Stimulated activated naive CD4-positive, alpha-beta T cell (primary cell): ENCODE data around the gene KRTAP12-3.
"Not testable (repeated sequence)": the region's sequence is repeated elsewhere in the genome, so short reads cannot be mapped to it uniquely, and the experiment has no call there.

Experiments used
- DNase-seq, 6 experiments: peaks; one replicate each; lab custom pipeline; 2025; lab: John Stamatoyannopoulos, UW

The KRTAP12-3 gene

DNA sequence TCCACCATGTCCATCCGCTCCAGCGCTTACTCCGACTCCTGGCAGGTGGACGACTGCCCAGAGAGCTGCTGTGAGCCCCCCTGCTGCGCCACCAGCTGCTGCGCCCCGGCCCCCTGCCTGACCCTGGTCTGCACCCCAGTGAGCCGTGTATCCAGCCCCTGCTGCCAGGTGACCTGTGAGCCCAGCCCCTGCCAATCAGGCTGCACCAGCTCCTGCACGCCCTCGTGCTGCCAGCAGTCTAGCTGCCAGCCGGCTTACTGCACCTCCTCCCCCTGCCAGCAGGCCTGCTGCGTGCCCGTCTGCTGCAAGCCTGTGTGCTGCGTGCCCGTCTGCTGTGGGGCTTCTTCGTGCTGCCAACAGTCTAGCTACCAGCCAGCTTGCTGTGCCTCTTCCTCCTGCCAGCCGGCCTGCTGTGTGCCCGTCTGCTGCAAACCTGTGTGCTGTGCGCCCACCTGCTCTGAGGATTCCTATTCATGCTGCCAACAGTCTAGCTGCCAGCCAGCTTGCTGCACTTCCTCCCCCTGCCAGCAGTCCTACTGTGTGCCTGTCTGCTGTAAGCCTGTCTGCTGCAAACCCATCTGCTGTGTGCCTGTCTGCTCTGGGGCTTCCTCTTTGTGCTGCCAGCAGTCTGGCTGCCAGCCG, 30.4 kb upstream of the KRTAP12-3 start:
- not testable (repeated sequence) for DNase-seq

DNA sequence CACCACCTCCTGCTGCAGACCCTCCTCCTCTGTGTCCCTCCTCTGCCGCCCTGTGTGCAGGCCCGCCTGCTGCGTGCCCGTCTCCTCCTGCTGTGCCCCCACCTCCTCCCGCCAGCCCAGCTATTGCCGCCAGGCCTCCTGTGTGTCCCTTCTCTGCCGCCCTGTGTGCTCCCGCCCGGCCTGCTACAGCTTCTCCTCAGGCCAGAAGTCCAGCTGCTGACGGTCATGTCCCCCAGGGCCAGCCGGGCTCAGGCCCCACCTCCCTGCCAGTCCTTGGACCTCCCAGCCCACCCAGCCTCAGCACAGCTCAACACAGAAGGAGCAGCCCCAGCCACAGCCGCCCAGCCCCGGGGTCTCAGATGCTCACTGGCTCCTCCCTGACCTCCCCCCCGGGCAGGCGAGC, 29.9 kb upstream of the KRTAP12-3 start:
- not testable (repeated sequence) for DNase-seq

DNA sequence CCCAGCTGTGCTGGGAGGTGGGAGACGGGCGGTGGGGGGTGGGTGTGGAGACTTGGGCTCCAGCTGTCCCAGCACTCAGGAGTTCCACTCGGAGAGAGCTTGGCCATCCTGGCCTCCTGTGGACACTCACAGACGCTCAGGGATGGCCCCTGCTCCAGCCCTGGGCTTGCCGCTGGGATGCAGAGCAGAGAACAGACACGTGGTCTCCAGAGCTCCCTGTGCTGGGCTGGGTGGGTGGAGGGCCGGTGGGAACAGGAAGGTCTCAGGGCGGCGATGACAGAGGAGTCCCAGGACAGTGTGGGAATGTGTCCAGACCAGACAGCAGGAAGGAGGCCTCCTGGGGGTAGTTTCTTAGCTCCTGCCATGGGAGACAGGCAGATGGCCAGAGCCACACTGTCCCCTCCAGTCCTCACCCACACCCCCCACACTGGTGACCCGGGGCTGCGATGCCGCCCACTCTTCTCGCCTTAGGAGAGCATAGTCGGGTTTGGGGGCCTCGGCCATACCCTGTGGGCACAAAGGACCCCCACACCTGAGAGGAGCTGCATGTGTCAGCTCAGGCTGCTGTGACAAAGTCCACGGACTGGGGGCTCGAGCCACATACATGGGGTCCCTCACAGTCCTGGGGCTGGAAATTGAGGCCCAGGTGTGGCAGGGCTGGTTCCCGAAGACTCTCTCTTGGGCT, 28.9 kb upstream of the KRTAP12-3 start:
- no peak for DNase-seq

DNA sequence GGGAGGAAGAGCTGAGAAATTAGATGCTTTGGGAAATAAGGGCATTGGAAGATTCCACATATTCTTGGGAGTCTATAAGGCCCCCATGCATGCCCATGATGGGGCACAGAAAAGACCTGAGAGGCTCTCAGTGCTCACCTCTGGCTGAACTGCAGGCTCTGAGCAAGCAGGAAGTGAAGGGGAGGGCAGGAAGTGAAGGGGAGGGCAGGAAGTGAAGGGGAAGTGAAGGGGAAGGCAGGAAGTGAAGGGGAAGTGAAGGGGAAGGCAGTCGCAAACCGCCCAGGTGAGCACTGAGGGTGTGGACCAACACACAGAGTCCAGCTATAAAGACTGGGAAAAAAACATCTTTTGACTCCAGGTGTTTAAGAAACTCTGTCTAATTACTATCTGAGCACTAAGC, 27.3 kb upstream of the KRTAP12-3 start:
- DNase-seq = peak in 1 of 6 experiments; percentile 9

DNA sequence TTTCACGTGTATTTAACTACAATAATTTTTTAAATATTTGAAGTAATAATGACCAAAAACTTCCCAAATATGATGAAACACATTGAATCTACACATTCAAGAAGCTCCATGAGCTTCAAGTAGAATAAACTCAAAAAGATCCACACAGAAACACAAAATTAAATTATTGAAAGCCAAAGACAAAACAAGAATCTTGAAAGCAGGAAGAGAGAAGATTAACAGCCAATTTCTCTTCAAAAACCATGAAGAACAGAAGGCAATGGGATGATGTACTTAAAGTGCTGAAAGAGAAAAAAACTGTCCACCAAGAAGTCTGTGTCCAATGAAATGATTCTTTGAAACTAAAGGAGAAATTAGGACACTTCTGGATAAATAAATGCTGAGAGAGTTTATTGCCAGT, 25.7 kb upstream of the KRTAP12-3 start:
- DNase-seq = no peak

DNA sequence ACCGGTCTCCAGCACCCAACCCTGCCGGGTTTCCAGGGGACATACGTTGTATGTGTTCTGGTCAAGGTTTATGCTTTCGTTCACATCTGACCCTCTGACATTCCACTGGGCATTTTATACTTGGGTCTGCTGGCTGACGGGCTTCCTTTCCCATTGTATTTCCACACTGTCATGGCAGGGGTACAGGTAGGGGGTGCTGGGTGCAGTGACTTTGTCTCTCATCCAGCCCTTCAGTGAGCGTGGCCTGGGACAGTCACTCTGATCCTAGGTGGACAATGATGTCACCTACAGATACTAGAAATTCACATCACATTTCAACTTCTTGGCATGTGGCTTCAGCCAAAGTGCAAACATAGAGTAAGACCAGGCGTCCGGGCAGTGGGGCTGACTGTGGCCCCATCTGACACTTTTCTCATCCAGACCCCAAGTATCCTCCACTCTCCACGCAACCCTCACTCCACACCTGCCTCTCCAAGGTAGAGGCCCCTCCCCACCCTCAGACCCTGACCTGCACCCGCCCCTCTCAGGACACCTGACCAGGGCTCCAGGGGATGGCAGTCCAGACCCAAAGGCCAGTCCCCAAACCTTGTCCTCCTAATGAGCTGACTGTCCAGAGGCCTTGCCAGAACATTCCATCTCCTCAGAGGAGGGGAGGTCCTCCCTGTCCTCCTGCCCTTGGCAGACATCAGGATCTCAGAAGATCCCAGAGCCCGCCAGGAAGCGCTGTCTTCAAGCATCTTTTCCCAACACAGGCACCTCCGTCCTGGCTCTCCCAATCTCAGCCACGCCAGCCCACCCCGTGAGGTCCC, 21.3 kb upstream of the KRTAP12-3 start:
- no peak for DNase-seq

DNA sequence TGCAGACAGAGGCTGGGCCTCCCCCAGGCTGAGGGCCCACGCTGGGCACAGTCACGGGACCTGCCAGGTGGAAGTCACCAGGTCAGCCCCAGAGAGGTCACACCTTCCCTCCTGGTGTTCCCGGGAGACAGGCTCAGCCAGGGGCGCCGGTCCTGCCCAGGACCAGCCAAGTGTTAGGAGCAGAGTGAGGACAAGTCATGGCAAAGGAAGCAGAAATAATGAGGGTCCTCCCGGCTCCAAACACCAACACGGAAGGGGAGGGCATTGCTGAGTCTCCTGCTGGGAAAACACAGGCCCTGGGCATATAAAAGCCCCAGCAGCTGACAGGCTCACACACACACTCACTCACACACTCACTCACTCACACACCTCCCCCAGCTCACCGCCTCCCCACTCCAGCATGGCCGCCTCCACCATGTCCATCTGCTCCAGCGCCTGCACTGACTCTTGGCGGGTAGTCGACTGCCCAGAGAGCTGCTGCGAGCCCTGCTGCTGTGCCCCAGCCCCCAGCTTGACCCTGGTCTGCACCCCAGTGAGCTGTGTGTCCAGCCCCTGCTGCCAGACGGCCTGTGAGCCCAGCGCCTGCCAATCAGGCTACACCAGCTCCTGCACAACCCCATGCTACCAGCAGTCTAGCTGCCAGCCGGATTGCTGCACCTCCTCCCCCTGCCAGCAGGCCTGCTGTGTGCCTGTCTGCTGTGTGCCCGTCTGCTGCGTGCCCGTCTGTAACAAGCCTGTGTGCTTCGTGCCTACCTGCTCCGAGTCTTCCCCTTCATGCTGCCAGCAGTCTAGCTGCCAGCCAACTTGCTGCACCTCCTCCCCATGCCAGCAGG, 20.5 kb upstream of the KRTAP12-3 start, which contains the start of gene KRTAP10-10:
KRTAP10-10 (plus strand) TSS at position 339 of the 833 bp plus-strand sequence; CDS start at position 401, 62 bp downstream.
- no peak for DNase-seq

DNA sequence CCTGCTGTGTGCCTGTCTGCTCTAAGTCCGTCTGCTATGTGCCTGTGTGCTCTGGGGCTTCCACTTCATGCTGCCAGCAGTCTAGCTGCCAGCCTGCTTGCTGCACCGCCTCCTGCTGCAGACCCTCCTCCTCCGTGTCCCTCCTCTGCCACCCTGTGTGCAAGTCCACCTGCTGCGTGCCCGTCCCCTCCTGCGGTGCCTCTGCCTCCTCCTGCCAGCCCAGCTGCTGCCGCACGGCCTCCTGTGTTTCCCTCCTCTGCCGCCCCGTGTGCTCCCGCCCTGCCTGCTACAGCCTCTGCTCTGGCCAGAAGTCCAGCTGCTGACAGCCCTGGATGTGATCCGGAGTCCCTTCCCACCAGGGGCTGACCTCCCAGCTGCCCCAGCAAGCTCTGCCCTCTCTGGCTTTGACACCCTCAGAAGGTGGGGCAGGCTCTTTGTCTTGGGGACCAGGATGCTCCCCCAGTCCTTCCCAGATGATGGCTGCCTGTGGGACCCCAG, 19.8 kb upstream of the KRTAP12-3 start:
- DNase-seq = not testable (repeated sequence)

DNA sequence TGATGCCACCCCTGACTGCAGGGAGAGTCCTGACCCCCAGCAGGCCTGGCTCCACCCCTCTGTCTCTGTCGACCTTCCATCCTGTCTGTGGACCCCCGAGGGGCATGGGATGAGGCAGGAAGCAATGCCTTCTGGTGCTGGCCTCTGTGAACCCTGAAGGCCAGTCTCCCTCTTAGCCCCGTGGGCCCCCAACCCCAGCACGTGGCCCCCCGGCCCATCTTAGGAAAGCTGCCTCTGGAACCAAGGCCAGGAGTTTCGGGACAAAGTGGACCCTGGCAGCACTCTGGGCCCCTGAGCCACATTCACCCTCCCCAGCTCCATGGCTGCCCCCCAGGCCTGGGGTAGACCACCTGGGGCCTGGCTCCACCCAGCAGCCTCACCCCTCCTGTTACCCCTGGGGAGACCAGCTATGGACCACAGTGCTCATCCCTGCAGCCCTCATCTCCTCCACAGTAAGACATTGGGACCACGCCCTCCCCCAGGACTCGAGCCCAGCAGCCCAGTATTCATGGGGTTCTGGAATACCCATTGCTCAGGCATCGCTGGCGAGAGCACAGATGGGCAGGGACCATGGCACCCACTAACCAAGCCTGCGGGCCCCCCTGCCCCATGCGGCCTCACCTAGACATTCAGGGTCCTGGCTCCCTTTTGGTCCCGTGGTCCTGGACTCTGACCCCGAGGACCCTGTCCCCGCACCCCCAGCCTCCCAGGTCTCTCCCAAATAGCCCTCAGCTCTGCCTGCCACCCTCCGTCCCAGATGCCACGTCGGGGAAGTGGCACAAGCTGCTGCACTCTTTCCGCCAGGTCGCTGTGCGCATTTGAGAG, 19.0 kb upstream of the KRTAP12-3 start:
- not testable (repeated sequence) for DNase-seq

DNA sequence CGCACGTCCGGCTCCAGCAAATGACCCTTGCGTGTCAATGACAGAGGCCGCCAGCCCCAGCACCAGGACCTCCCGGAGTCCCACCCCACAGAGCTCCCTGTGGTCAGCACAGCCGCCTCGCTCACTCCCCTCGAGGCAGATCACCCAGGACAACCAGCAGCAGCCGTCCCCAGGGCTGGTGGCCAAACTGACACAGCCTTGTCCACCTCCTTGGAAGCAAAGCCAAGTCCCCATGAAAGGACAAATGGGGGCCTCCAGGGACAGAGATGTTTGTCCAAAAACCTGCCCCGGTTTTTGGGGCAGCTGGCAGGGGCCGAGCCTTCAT, 18.4 kb upstream of the KRTAP12-3 start:
- no peak for DNase-seq

DNA sequence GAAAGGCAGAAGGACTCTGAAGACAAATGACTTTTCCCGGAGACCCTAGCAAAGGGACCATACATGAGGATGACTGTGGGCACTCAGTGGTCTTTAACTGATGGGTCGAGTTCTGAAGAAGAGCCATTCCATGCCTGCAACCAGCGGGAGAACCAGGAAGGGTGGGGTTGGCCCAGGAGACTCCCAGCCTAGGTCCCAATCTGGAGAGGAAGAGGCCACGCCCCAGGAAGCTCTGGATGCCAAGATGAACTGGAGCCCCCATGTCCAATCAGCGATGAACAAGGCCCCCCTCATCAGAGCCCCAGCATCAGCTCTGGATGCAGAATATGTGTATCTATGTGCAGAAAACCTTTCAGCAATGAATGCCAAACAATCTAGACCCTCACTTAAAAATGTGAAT, 17.0 kb upstream of the KRTAP12-3 start:
- DNase-seq = no peak

DNA sequence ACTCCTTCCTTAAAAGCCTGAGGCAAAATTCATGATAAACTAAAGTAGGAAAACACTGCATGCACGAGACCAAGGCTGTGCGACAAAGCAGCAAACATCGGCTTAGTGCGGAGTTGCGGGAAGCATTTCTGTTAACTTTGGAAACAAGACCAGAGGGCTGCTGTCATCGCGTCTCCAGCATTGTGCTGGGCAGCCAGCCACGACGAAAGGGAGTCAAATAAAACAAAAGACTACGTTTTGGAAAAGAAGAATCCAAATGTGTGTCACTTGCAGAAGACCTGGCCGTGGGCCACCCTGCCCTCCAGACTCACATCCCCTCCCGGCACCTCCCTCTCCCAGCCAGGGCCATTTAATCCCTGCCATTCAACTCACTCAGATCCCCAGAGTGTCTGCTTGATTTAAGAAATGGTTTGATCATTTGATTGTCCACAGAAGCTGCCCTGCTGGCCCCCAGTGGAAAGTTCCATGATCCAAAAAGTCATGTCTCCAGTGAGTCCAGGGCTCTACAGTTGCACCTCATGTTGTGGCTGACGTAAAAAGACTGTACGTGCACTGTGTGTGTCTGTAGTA, 13.9 kb upstream of the KRTAP12-3 start:
- no peak for DNase-seq

DNA sequence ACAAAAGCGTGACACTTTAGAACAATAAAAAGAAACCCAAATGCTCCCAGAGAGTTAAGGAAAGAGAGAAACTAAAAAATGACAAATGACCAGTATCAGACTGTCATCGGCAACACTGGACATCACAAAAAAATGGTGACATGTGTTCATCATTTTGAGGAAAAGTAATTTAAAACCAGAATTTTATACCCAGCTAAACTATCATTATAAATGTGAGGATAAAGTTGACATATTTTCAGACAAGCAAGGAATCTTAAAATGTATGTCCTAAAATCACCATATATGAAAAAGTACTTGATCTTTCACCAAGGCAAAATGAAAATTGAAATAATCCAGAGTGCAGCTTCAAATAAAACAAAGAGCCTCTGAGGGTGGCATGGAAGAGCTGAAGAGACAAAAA, 12.9 kb upstream of the KRTAP12-3 start:
- DNase-seq = no peak

DNA sequence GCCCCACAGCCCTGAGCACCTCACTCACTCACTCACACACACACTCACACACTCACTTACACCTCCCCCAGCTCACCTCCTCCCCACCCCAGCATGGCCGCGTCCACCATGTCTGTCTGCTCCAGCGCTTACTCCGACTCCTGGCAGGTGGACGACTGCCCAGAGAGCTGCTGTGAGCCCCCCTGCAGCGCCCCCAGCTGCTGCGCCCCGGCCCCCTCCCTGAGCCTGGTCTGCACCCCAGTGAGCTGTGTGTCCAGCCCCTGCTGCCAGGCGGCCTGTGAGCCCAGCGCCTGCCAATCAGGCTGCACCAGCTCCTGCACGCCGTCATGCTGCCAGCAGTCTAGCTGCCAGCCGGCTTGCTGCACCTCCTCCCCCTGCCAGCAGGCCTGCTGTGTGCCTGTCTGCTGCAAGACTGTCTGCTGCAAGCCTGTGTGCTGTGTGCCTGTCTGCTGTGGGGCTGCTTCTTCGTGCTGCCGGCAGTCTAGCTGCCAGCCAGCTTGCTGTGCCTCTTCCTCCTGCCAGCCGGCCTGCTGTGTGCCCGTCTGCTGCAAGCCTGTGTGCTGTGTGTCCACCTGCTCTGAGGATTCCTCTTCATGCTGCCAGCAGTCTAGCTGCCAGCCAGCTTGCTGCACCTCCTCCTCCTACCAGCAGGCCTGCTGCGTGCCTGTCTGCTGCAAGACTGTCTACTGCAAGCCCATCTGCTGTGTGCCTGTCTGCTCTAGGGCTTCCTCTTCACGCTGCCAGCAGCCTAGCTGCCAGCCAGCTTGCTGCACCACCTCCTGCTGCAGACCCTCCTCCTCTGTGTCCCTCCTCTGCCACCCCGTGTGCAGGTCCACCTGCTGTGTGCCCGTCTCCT, 11.1 kb upstream of the KRTAP12-3 start, which contains the start of gene KRTAP10-11:
KRTAP10-11 (plus strand) TSS at position 49 of the 856 bp plus-strand sequence; CDS start at position 94, 45 bp downstream.
- DNase-seq = not testable (repeated sequence)

DNA sequence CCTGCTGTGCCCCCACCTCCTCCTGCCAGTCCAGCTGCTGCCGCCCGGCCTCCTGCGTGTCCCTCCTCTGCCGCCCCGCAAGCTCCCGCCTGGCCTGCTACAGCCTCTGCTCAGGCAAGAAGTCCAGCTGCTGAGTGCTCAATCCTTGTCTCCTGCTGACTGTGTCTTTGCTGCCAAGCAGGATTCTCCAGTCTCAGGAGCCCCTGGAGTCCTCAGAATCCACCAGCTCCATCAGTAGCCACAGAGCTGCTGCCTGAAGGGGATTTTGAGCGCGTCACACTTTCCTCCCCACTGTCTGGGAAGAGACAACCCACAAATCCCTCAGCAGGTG, 10.5 kb upstream of the KRTAP12-3 start:
- no peak for DNase-seq

DNA sequence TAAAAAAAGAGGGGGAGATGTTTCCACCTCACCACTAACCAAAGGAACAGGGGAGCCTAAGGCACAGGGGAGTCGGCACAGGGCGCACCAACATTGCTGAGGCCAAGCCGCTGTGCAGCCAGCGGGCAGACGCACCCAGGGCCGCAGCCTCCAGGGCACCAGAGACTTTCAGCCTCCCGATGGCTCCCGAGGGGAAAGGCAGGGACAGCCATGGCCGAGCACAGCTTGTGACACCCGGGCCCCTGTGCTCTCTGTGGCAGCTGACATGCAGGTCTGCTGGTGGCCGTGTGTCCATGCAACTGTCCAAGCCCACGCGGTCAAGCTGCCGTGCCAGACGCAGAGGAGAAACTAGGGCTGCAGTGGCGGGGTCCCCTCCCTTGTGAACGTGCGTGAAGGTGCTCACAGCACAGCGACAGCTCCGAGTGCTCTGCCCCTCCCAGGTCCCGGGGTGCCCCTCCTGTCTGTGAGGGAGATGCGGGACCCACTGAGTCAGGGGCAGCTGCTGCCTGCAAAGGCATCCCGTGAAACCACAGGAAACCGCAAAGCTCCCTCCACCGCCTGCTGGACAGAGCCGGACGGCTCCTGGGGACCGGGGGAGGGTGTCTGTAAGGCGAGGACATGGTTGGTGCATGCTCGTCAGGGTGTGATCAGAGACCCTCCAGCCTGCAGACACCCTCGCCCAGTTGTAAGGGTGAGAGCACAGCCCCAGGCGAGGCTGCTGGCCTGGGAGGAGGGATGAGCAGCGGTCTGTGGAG, 9.0 kb upstream of the KRTAP12-3 start:
- no peak for DNase-seq

DNA sequence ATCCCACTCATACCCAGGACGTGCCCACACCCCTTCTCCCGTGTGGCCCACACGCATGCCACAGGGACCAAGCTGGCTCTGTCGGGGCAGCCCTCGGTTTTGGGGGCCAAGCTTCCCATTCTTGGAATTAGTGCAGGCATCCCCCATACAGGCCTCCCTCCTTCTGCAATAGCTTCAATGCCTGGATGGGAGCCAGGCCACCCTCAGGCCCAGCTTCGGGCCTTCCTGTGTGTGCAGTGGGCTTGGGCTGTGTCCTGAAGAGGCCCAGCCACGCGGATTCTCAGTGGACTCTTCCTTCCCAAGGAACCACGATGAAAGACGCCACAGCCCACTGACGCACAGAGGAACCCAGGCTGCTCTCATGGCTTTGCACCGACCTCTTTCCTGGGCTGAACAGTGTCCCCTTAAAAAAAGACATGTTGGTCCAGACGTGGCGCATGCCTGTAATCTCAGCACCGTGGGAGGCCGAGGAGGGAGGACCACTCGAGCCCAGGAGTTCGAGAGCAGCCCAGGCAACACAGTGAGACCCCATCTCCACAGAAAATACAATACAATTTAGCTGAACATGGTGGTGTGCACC, 8.1 kb upstream of the KRTAP12-3 start:
- no peak for DNase-seq

DNA sequence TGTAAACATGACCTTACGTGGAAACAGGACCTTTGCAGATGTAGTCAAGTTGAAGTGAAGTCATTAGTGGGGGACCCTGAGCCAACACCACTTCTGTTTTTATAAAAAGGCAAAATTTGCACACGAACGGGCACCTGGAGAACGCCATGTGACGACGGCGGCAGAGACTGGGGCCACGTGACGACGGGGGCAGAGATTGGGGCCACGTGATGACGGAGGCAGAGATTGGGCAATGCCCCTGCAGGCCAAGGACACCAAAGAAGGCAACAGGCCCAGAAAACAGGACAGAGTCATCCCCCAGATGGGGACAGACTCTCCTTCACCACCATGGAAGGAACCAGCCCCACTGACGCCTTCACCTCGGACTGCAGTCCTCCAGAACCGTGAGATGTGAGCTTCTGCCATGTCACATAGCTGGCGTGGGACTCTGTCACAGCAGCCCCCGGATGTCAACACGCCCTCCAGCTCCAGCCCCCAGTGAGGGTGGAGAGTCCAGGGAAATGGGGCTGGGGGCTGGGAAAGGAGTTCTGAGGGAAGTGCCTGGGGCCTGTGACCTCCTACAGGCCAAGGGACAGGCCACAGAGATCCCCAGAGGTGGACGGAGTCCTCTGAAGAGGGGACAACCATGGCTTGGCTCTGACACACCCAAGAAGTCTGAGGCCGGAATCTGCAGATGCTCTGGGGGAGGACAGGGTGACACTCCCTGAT, 7.3 kb upstream of the KRTAP12-3 start:
- no peak for DNase-seq
